K562 (cell line): Measurements from ENCODE around the gene PLEKHG3. TPM values are rescaled to one million over a fixed set of nuclear protein-coding genes. Genes with fewer than 3 reads are reported as not detected.

Experiments
- ARID4B ChIP-seq: sonication (generic); formaldehyde crosslinking; IDR thresholded peaks from 2 replicates; pipeline ENCODE4 v1.8.0; 2022; ENCODE audit warnings: mild to moderate bottlenecking, missing genetic modification reagents
- CLOCK ChIP-seq: fragments of 250-450 bp; sonication (Bioruptor Pico); IDR thresholded peaks from 2 replicates; pipeline ENCODE4 v1.4.0; 2020; ENCODE audit warnings: mild to moderate bottlenecking, moderate library complexity, borderline replicate concordance
- MAFF ChIP-seq: IDR thresholded peaks from 2 replicates; pipeline ENCODE4 v1.6.1; 2012; ENCODE audit warnings: low read length, improper control_type of control experiment
- MCM7 ChIP-seq, 2 experiments: fragments of 450-650 bp; IDR thresholded peaks; 2 replicates each; pipeline ENCODE4 v1.6.1; 2016 to 2018
- MITF ChIP-seq: IDR thresholded peaks from 2 replicates; pipeline ENCODE4 v1.6.1; 2014; ENCODE audit warnings: antibody characterized with exemption
- SRSF3 ChIP-seq: fragments of 200-400 bp; formaldehyde crosslinking; IDR thresholded peaks from 2 replicates; pipeline ENCODE4 v1.6.1; 2016; ENCODE audit warnings: mild to moderate bottlenecking, low read length, moderate library complexity; ENCODE audit not compliant: insufficient read depth
- TFAP4 ChIP-seq: sonication (generic); formaldehyde crosslinking; IDR thresholded peaks from 2 replicates; pipeline ENCODE4 v1.8.0; 2022; ENCODE audit warnings: missing genetic modification reagents, mild to moderate bottlenecking, moderate library complexity, borderline replicate concordance
- TRIM28 ChIP-seq: fragments of 450-650 bp; IDR thresholded peaks from 2 replicates; pipeline ENCODE4 v1.6.1; 2017
- ZNF124 ChIP-seq: sonication (generic); formaldehyde crosslinking; IDR thresholded peaks from 2 replicates; pipeline ENCODE4 v1.8.1; 2022; ENCODE audit warnings: missing genetic modification reagents
- polyA plus RNA-seq, 8 experiments: library from polyadenylated mRNA; depleted of rRNA in 4 of 8; stranded (reverse) in 5 of 8; unstranded in 3 of 8; fragments of >200 nt; fragmentation: Nextera tagmentation in 2 of 8; fragmentation: Illumina TruSeq in 1 of 8; extraction: Ambion mirVana in 2 of 8; extraction: Trizol in 1 of 8; gene quantifications; 2 replicates each; pipeline versions ENCODE4 v1.2.1 to v1.2.3, GENCODE V29; 2011 to 2014; ENCODE audit warnings: inconsistent platforms in 1 of 8, missing spikeins in 1 of 8
- total RNA-seq, 7 experiments: library from RNA; depleted of rRNA in 6 of 7; stranded (reverse); fragments of >200 nt in 6 of 7; fragmentation: Illumina TruSeq in 2 of 7; extraction: Trizol in 2 of 7; gene quantifications; 2 replicates each; pipeline versions ENCODE4 v1.2.1 to v1.2.3, GENCODE V29; 2011 to 2021; ENCODE audit warnings: low replicate concordance in 1 of 7
- TF ChIP-seq, protein P1 (sequence below): sonication (generic); formaldehyde crosslinking; IDR thresholded peaks from 2 replicates; pipeline ENCODE4 v1.8.1; 2023; ENCODE audit warnings: mild to moderate bottlenecking, missing genetic modification reagents

The PLEKHG3 gene
- total and polyA plus RNA-seq, 9 of the 15 experiments (the other 6 are each of a cell fraction or from before 2014, with no cell fraction given) = 0.04 to 0.16 TPM; not detected in 7

- TF ChIP-seq CLOCK (CRISPR knock-in tag) (no peak), SRSF3 (no peak), TRIM28 (no peak), MITF (no peak), ZNF124 (CRISPR knock-in tag) (no peak), TFAP4 (CRISPR knock-in tag) (no peak), MCM7 (IDR thresholded peaks at IDR 0.05) (no peak), ARID4B (CRISPR knock-in tag) (no peak), MAFF (no peak)
- TF ChIP-seq, protein P1, sequence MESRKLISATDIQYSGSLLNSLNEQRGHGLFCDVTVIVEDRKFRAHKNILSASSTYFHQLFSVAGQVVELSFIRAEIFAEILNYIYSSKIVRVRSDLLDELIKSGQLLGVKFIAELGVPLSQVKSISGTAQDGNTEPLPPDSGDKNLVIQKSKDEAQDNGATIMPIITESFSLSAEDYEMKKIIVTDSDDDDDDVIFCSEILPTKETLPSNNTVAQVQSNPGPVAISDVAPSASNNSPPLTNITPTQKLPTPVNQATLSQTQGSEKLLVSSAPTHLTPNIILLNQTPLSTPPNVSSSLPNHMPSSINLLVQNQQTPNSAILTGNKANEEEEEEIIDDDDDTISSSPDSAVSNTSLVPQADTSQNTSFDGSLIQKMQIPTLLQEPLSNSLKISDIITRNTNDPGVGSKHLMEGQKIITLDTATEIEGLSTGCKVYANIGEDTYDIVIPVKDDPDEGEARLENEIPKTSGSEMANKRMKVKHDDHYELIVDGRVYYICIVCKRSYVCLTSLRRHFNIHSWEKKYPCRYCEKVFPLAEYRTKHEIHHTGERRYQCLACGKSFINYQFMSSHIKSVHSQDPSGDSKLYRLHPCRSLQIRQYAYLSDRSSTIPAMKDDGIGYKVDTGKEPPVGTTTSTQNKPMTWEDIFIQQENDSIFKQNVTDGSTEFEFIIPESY (CRISPR knock-in tag) = no peak
- TF ChIP-seq, all 486 proteins: peak for 0
Observed at GRCh38 chr14:64715146-64715627, 11.0 kb downstream of the PLEKHG3 start (continued).
